ENCODE results near the gene LCE3B. TPM values are rescaled to one million over a fixed set of nuclear protein-coding genes. Genes with fewer than 3 reads are reported as not detected.

The LCE3B gene
- polyA plus RNA-seq, 1 donor from 2014 or later = not detected

GRCh38 chr1:152630596-152630995 lies 17.0 kb downstream of the LCE3B start:
- peaks cover 9% of the 10 kb centered on the region for H3K27me3 Mint-ChIP-seq
- no peak overlapping the region for H3K4me3 Mint-ChIP-seq
- H3K4me1 Mint-ChIP-seq = no peaks in the 10 kb centered on the region
- H3K36me3 Mint-ChIP-seq = no peaks in the 10 kb centered on the region
- H3K9me3 Mint-ChIP-seq = peaks cover 3 to 8% (median 3%) of the 10 kb centered on the region in 3 donors
- H3K27ac Mint-ChIP-seq = no peak overlapping the region

DNA sequence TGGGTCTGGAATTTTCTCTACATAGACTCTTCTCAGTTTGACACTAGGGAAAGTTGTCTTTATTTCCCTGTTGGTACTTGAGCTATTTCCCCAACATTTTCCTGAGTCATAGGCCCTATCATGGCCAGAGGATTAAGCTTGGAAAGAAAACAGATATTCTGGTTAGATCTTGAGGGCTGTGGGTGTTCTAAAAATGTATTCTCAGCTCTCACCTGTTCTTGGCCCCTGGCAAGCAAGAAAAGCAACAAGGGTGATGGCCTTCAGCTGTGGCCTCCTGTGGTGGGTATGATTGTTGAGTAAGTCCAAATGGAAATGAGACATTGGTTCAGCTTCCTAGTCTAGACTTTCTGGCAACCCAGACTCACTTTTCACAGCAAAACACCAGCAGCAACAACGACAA lies 26.7 kb downstream of the LCE3B start:
- H3K9me3 Mint-ChIP-seq = peaks cover 0 to 4% (median 0%) of the 10 kb centered on the region in 3 donors
- H3K27me3 Mint-ChIP-seq = peaks cover 1% of the 10 kb centered on the region
- H3K4me3 Mint-ChIP-seq = no peak overlapping the region
- H3K27ac Mint-ChIP-seq = no peak overlapping the region
- peaks cover 0 to 1% (median 0%) of the 10 kb centered on the region in 3 donors for H3K4me1 Mint-ChIP-seq
- H3K36me3 Mint-ChIP-seq = no peaks in the 10 kb centered on the region

- H3K4me1 Mint-ChIP-seq = no peaks in the 10 kb centered on the region
- H3K27me3 Mint-ChIP-seq = peaks cover 14% of the 10 kb centered on the region
- H3K36me3 Mint-ChIP-seq = no peaks in the 10 kb centered on the region
- no peak overlapping the region for H3K27ac Mint-ChIP-seq
- no peaks in the 10 kb centered on the region for H3K9me3 Mint-ChIP-seq
- no peak overlapping the region for H3K4me3 Mint-ChIP-seq
These were observed 30.3 kb downstream of the LCE3B start for GRCh38 chr1:152643945-152644344.

DNA sequence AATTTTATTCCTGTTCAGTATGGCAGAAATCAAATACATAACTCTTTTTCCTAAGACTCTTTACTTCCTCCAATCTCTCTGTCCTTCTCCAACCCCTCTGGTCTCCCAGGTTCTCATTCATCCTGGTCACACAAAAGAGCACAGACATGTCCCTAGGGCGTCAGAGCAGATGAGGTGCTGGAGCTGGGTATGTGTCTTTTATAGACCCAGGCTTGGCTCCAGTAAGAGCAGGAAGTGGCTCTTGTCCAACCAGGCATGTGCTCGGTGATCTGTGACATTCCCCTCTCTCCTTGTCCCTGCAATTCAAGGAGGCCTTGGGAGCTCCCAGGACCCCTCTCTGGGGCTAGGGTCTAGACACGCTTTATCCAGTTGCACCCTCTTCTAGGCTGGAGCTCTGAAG lies 31.5 kb downstream of the LCE3B start:
- Mint-ChIP-seq H3K27me3 (peaks cover 15% of the 10 kb centered on the region), H3K4me1 (no peaks in the 10 kb centered on the region), H3K9me3 (no peaks in the 10 kb centered on the region), H3K36me3 (no peaks in the 10 kb centered on the region), H3K4me3 (no peak overlapping the region), H3K27ac (no peak overlapping the region)

- Mint-ChIP-seq H3K27ac (no peak overlapping the region), H3K36me3 (no peaks in the 10 kb centered on the region), H3K4me1 (no peaks in the 10 kb centered on the region), H3K9me3 (no peaks in the 10 kb centered on the region), H3K27me3 (peaks cover 18% of the 10 kb centered on the region), H3K4me3 (no peak overlapping the region)
These were observed 33.0 kb downstream of the LCE3B start for GRCh38 chr1:152646656-152647055.

GRCh38 chr1:152654110-152654509 lies 40.5 kb downstream of the LCE3B start:
- H3K4me3 Mint-ChIP-seq = no peak overlapping the region
- peaks cover 3% of the 10 kb centered on the region for H3K27me3 Mint-ChIP-seq
- no peaks in the 10 kb centered on the region for H3K36me3 Mint-ChIP-seq
- H3K4me1 Mint-ChIP-seq = peaks cover 0 to 2% (median 0%) of the 10 kb centered on the region in 3 donors
- no peak overlapping the region for H3K27ac Mint-ChIP-seq
- no peaks in the 10 kb centered on the region for H3K9me3 Mint-ChIP-seq

GRCh38 chr1:152656459-152656858 lies 42.8 kb downstream of the LCE3B start:
- Mint-ChIP-seq H3K27ac (no peak overlapping the region), H3K4me3 (no peak overlapping the region), H3K4me1 (peaks cover 0 to 2% (median 0%) of the 10 kb centered on the region in 3 donors), H3K36me3 (no peaks in the 10 kb centered on the region), H3K9me3 (no peaks in the 10 kb centered on the region), H3K27me3 (no peaks in the 10 kb centered on the region)

DNA sequence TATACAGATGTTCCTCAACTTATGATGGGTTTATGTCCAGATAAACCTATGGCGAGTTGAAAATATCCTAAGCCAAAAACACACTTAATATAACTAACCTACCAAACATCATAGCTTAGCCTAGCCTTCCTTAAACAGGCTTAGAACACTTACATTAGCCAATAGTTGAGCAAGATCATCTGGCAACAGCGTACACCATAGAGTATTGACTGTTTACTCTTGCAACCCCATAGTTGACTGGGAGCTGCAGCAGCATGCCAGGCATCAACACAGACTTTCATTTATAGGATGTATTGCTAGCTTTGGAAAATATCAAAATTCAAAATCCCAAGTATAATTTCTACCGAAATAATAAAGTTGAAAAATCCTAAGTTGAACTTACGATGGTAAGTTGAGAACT lies 44.1 kb downstream of the LCE3B start:
- Mint-ChIP-seq H3K36me3 (no peaks in the 10 kb centered on the region), H3K27me3 (no peaks in the 10 kb centered on the region), H3K4me3 (no peak overlapping the region), H3K9me3 (no peaks in the 10 kb centered on the region), H3K27ac (no peak overlapping the region), H3K4me1 (peaks cover 0 to 2% (median 0%) of the 10 kb centered on the region in 3 donors)

GRCh38 chr1:152658649-152659048 lies 45.0 kb downstream of the LCE3B start:
- Mint-ChIP-seq H3K9me3 (no peaks in the 10 kb centered on the region), H3K4me3 (no peak overlapping the region), H3K27ac (no peak overlapping the region), H3K36me3 (no peaks in the 10 kb centered on the region), H3K4me1 (peaks cover 0 to 2% (median 0%) of the 10 kb centered on the region in 3 donors), H3K27me3 (no peaks in the 10 kb centered on the region)

DNA sequence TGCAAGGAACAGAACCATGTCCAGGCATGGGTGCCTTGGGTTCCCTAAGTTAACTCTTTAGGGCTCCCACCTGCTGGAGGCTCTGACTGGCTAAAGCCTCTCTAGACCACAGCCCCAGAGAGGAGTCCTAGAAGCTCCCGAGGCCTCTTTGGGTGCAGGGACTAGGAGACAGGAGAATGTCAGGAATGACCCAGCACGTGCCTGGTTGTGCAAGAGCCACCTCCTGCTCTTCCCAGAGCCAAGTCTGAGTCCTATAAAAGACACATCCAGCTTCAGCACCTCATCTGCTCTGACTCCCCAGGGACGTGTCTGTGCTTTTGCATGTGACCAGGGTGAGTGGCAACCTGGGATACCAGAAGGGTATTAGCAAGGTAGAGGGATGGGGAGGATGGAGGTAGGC lies 49.5 kb downstream of the LCE3B start, which contains the start of gene LCE2D:
TSS of gene LCE2D (plus strand) at position 283 of the 400 bp plus-strand sequence. CDS start 726 bp downstream, outside the sequence.
- H3K36me3 Mint-ChIP-seq = no peaks in the 10 kb centered on the region
- no peak within 1 kb of the TSS for H3K27ac Mint-ChIP-seq
- no peaks in the 10 kb centered on the region for H3K9me3 Mint-ChIP-seq
- no peak within 1 kb of the TSS for H3K4me3 Mint-ChIP-seq
- H3K27me3 Mint-ChIP-seq = peaks cover 8% of the 10 kb centered on the region
- no peaks in the 10 kb centered on the region for H3K4me1 Mint-ChIP-seq

Other genes with a start within 250 kb of the LCE3B start
- not detected for gene CRNN, start 199.5 kb upstream of the LCE3B start, polyA plus RNA-seq
- gene LCE5A, start 103.0 kb upstream of the LCE3B start, polyA plus RNA-seq = not detected
- gene CRCT1, start 99.3 kb upstream of the LCE3B start, polyA plus RNA-seq = not detected
- gene LCE3E, start 47.0 kb upstream of the LCE3B start, polyA plus RNA-seq = not detected
- not detected for gene LCE3D, start 33.3 kb upstream of the LCE3B start, polyA plus RNA-seq
- not detected for gene LCE3C, start 13.6 kb upstream of the LCE3B start, polyA plus RNA-seq
- gene LCE3A, start 9.3 kb downstream of the LCE3B start, polyA plus RNA-seq = not detected
- not detected for gene LCE2D, start 49.6 kb downstream of the LCE3B start, polyA plus RNA-seq
- not detected for gene LCE2C, start 61.5 kb downstream of the LCE3B start, polyA plus RNA-seq
- gene LCE2B, start 72.3 kb downstream of the LCE3B start, polyA plus RNA-seq = not detected
- gene LCE2A, start 84.5 kb downstream of the LCE3B start, polyA plus RNA-seq = not detected
- gene LCE4A, start 94.3 kb downstream of the LCE3B start, polyA plus RNA-seq = not detected
- gene KPRP, start 144.2 kb downstream of the LCE3B start, polyA plus RNA-seq = not detected
- not detected for gene LCE1F, start 161.3 kb downstream of the LCE3B start, polyA plus RNA-seq
- gene LCE1E, start 172.4 kb downstream of the LCE3B start, polyA plus RNA-seq = not detected
- not detected for gene LCE1D, start 182.9 kb downstream of the LCE3B start, polyA plus RNA-seq
- gene LCE1C, start 192.8 kb downstream of the LCE3B start, polyA plus RNA-seq = not detected
- gene LCE1B, start 198.2 kb downstream of the LCE3B start, polyA plus RNA-seq = not detected
- not detected for gene LCE1A, start 213.7 kb downstream of the LCE3B start, polyA plus RNA-seq
- not detected for gene LCE6A, start 229.0 kb downstream of the LCE3B start, polyA plus RNA-seq
- not detected for gene LCE7A, start 246.2 kb downstream of the LCE3B start, polyA plus RNA-seq